HG03565 (cell line): ENCODE results near the gene FAU.

Source experiments
- ATAC-seq: cut with Tn5 transposase; IDR thresholded peaks from one replicate; pipeline ENCODE4 v1.9.1; 2021; ENCODE audit warnings: mild to moderate bottlenecking, moderate library complexity; ENCODE audit not compliant: unreplicated experiment

The FAU gene

GRCh38 chr11:65136515-65137096 lies 14.7 kb upstream of the FAU start:
- no peak for ATAC-seq

- ATAC-seq, result no peak
Observed at GRCh38 chr11:65135633-65136145, 13.8 kb upstream of the FAU start.

- peak; percentile 49 for ATAC-seq
Observed at GRCh38 chr11:65134952-65135632, 13.2 kb upstream of the FAU start.

GRCh38 chr11:65134240-65134951 lies 12.5 kb upstream of the FAU start, which contains the start of gene SYVN1:
SYVN1 (minus strand) TSS chr11:65134519; CDS start chr11:65133601, 918 bp downstream.
- peak; percentile 39 for ATAC-seq

- ATAC-seq, result no peak
Observed at GRCh38 chr11:65133724-65134123, 11.8 kb upstream of the FAU start.

- ATAC-seq, result no peak
Observed at GRCh38 chr11:65132988-65133700, 11.2 kb upstream of the FAU start.

GRCh38 chr11:65132238-65132987 lies 10.5 kb upstream of the FAU start:
- ATAC-seq, result no peak

- ATAC-seq, result no peak
Observed at GRCh38 chr11:65131895-65132237, 9.9 kb upstream of the FAU start.

- ATAC-seq, result no peak
Observed at GRCh38 chr11:65131417-65131776, 9.5 kb upstream of the FAU start.

- ATAC-seq, result no peak
Observed at GRCh38 chr11:65130631-65131416, 8.9 kb upstream of the FAU start.

- ATAC-seq, result no peak
Observed at GRCh38 chr11:65129649-65130441, 7.9 kb upstream of the FAU start.

GRCh38 chr11:65128182-65129145 lies 6.5 kb upstream of the FAU start:
- no peak for ATAC-seq

GRCh38 chr11:65127473-65128181 lies 5.7 kb upstream of the FAU start:
- no peak for ATAC-seq

- ATAC-seq, result no peak
Observed at GRCh38 chr11:65126624-65127274, 4.8 kb upstream of the FAU start.

- no peak for ATAC-seq
Observed at GRCh38 chr11:65125197-65126056, 3.5 kb upstream of the FAU start.
